NCI-H2227 (cell line): ENCODE results near the gene KLHL12.

Source experiments
- DNase-seq: peaks from one replicate; lab custom pipeline; 2025; ENCODE audit not compliant: unreplicated experiment; lab: John Stamatoyannopoulos, UW

Gene KLHL12

GRCh38 chr1:202844259-202844658 is 82.8 kb downstream of the KLHL12 start:
- DNase-seq: no peak

GRCh38 chr1:202843081-202843480 is 84.0 kb downstream of the KLHL12 start:
- DNase-seq: no peak
